Loucy (cell line): ENCODE measurements around the gene FBLN5.

Experiments
- H2AFZ ChIP-seq: fragments of 200-600 bp; sonication (generic); 2 replicates; pipeline ENCODE4 v1.6.0; 2016; ENCODE audit warnings: antibody characterized with exemption, mild to moderate bottlenecking, low read length, moderate library complexity
- H3F3A ChIP-seq: fragments of 200-600 bp; 2 replicates; pipeline ENCODE4 v1.6.0; 2016; ENCODE audit warnings: antibody characterized with exemption, low read depth, mild to moderate bottlenecking
- H3K27me3 ChIP-seq: fragments of 200-600 bp; sonication (generic); 2 replicates; pipeline ENCODE4 v1.6.1; 2014; ENCODE audit warnings: low read length, mild to moderate bottlenecking; ENCODE audit not compliant: insufficient read depth, poor library complexity, severe bottlenecking
- H3K36me3 ChIP-seq: fragments of 200-600 bp; sonication (generic); 2 replicates; pipeline ENCODE4 v1.6.1; 2016; ENCODE audit warnings: low read length; ENCODE audit not compliant: insufficient read depth
- H3K4me1 ChIP-seq: fragments of 200-600 bp; sonication (generic); 2 replicates; pipeline ENCODE4 v1.5.1; 2014; ENCODE audit warnings: low read length, mild to moderate bottlenecking; ENCODE audit not compliant: insufficient read depth, poor library complexity, severe bottlenecking
- H3K4me2 ChIP-seq: fragments of 200-600 bp; sonication (generic); 2 replicates; pipeline ENCODE4 v1.6.0; 2014; ENCODE audit warnings: antibody characterized with exemption, low read length, low read depth, mild to moderate bottlenecking; ENCODE audit not compliant: poor library complexity, severe bottlenecking
- H3K4me3 ChIP-seq: fragments of 200-600 bp; sonication (generic); 2 replicates; pipeline ENCODE4 v1.5.1; 2014; ENCODE audit warnings: low read length, mild to moderate bottlenecking, mixed read lengths; ENCODE audit not compliant: poor library complexity, severe bottlenecking
- H3K79me2 ChIP-seq: fragments of 200-600 bp; sonication (generic); 2 replicates; pipeline ENCODE4 v1.6.1; 2014; ENCODE audit warnings: low read length; ENCODE audit not compliant: insufficient read depth
- H3K9ac ChIP-seq: fragments of 200-600 bp; sonication (generic); 2 replicates; pipeline ENCODE4 v1.6.0; 2014; ENCODE audit warnings: mild to moderate bottlenecking, low read depth, low read length, moderate library complexity; ENCODE audit not compliant: poor library complexity, severe bottlenecking
- H3K9me2 ChIP-seq: fragments of 200-600 bp; sonication (generic); replicated peaks from 2 replicates; pipeline ENCODE4 v1.6.1; 2016; ENCODE audit warnings: low read depth, low read length, mixed read lengths
- H3K9me3 ChIP-seq: fragments of 200-600 bp; sonication (generic); 2 replicates; pipeline ENCODE4 v1.6.1; 2014; ENCODE audit warnings: mild to moderate bottlenecking, antibody characterized with exemption, low read length, low read depth; ENCODE audit not compliant: insufficient read depth
- H4K20me1 ChIP-seq: fragments of 200-600 bp; sonication (generic); 2 replicates; pipeline ENCODE4 v1.6.0; 2014; ENCODE audit warnings: antibody characterized with exemption, low read length, mild to moderate bottlenecking; ENCODE audit not compliant: insufficient read depth, poor library complexity, severe bottlenecking
- CTCF ChIP-seq: fragments of 200-600 bp; sonication (generic); conservative IDR thresholded peaks from 2 replicates; pipeline ENCODE4 v1.5.1; 2014; ENCODE audit warnings: mild to moderate bottlenecking, antibody characterized with exemption, low read length
- EZH2phosphoT487 ChIP-seq: fragments of 200-600 bp; IDR thresholded peaks from 2 replicates; pipeline ENCODE4 v1.6.1; 2018; ENCODE audit warnings: antibody characterized with exemption, mild to moderate bottlenecking, moderate library complexity, borderline replicate concordance

Gene FBLN5

GRCh38 chr14:91876492-91876891 is 71.0 kb downstream of the FBLN5 start:
- TF ChIP-seq EZH2phosphoT487 = no peak
- TF ChIP-seq CTCF = no peak
- no peaks in the 10 kb centered on the region for H3F3A ChIP-seq
- no peak overlapping the region for H3K4me2 ChIP-seq
- no peaks in the 10 kb centered on the region for H3K27me3 ChIP-seq
- no peaks in the 10 kb centered on the region for H3K9me3 ChIP-seq
- H3K9ac ChIP-seq = no peak overlapping the region
- H2AFZ ChIP-seq = no peak overlapping the region
- peaks cover 38% of the 10 kb centered on the region for H3K4me1 ChIP-seq
- H4K20me1 ChIP-seq = no peaks in the 10 kb centered on the region
- no peaks in the 10 kb centered on the region for H3K36me3 ChIP-seq
- H3K4me3 ChIP-seq = no peak overlapping the region
- no peaks in the 10 kb centered on the region for H3K79me2 ChIP-seq
- no peaks in the 10 kb centered on the region for H3K9me2 ChIP-seq

GRCh38 chr14:91875525-91876286 is 71.8 kb downstream of the FBLN5 start:
- Histone ChIP-seq H3K36me3 (no peaks in the 10 kb centered on the region), H3K4me3 (no peak overlapping the region), H3F3A (no peaks in the 10 kb centered on the region), H2AFZ (0 out of 2 replicates have a peak overlapping the region, but pooled peaks have one; percentile 1), H3K9me2 (no peaks in the 10 kb centered on the region), H3K9ac (no peak overlapping the region), H3K27me3 (no peaks in the 10 kb centered on the region), H3K9me3 (no peaks in the 10 kb centered on the region), H4K20me1 (no peaks in the 10 kb centered on the region), H3K79me2 (no peaks in the 10 kb centered on the region), H3K4me2 (no peak overlapping the region), H3K4me1 (peaks cover 46% of the 10 kb centered on the region)
- TF ChIP-seq EZH2phosphoT487 (no peak), CTCF (no peak)

- Histone ChIP-seq H3K9ac (peak overlapping the region; percentile 64), H3K9me3 (no peaks in the 10 kb centered on the region)
These were observed 73.8 kb downstream of the FBLN5 start for GRCh38 chr14:91873471-91874415.

More at GRCh38 chr14:91873471-91874415, 73.8 kb downstream of the FBLN5 start:
- Histone ChIP-seq H3K27me3 (no peaks in the 10 kb centered on the region), H3F3A (no peaks in the 10 kb centered on the region), H3K4me1 (peaks cover 65% of the 10 kb centered on the region), H3K79me2 (no peaks in the 10 kb centered on the region), H3K9me2 (no peaks in the 10 kb centered on the region), H3K36me3 (no peaks in the 10 kb centered on the region), H3K4me3 (peak overlapping the region; percentile 50), H2AFZ (no peak overlapping the region), H3K4me2 (peak overlapping the region; percentile 67), H4K20me1 (no peaks in the 10 kb centered on the region)
- TF ChIP-seq CTCF (no peak), EZH2phosphoT487 (no peak)
